ENCODE measurements around the gene SPATA32.
A peak's percentile ranks its signal among the peaks of the same experiment; 100 is the strongest.

Gene SPATA32

DNA sequence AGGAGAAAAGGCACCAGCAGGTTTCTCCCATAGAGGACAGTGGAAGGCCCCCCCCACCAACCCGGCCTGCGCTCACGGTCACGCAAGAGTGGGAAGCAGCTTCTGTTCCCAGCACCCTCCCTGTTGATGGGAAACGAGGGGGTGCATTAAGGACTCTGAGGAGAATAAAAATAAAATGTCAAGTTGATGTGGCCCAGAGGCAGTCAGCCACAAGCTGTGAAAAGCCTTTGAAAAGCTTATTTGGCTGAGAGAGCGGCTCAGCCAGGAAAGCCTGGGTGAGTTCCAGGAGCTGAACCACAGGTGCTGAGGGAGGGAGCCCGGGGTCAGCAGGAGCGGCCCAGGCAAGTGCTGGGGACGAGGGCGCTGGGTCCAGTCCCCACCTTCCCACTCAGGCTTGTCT, 26.9 kb upstream of the SPATA32 start:
- TF ChIP-seq, protein P1, sequence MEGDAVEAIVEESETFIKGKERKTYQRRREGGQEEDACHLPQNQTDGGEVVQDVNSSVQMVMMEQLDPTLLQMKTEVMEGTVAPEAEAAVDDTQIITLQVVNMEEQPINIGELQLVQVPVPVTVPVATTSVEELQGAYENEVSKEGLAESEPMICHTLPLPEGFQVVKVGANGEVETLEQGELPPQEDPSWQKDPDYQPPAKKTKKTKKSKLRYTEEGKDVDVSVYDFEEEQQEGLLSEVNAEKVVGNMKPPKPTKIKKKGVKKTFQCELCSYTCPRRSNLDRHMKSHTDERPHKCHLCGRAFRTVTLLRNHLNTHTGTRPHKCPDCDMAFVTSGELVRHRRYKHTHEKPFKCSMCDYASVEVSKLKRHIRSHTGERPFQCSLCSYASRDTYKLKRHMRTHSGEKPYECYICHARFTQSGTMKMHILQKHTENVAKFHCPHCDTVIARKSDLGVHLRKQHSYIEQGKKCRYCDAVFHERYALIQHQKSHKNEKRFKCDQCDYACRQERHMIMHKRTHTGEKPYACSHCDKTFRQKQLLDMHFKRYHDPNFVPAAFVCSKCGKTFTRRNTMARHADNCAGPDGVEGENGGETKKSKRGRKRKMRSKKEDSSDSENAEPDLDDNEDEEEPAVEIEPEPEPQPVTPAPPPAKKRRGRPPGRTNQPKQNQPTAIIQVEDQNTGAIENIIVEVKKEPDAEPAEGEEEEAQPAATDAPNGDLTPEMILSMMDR (IDR thresholded peaks at IDR 0.05; ENCODE audit: control insufficient read depth, insufficient read depth, low read depth, low read length, missing control alignments), result no peak
- H3K4me3 ChIP-seq (ENCODE audit: control insufficient read depth, low read depth, low read length), result no peak overlapping the region
- no peak for DNase-seq (ENCODE audit: low read depth)

DNA sequence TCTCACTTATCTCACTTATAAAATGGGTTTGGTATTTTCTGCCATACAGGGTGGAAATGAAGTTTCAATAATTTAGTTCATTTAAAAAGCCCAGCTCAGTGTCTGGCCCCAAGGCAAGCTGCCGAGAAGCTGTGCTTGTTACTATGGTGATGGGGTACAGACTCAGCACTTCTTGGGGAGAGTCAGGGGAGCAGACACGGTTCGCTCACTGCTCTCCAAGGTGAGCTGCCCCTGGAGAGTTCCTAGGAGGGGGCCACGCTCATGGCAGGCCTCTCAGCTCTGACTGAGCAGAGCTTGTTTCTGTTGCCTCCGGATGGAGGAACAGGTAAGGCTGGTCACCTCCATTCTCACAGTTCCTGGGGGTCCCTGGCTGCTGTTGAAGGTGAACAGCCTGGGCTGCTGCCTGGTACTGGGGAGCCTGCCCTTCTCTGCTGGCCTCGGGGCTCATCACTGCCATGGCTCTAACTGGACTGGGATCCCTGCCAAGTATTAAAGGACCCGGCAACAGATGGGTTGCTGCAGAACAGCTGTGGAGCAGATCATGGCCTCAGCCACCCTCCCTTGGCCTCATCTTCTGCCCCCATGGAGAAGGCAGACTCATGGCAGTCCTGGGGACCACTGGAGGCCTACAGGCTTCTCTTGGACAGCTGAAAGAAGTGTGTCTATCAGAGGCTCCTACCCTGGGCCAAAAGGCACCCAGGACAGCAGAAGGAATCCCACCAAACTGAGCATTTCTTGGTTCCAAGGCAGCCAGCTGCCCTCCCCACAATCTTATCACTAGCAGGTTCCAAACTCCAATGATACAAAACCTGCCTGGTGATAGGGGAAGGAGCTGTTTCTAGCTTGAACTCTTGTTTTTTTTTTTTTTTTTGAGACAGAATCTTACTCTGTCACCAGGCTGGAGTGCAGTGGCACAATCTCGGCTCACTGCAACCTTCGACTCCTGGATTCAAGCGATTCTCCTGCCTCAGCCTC, 25.9 kb upstream of the SPATA32 start:
- DNase-seq (ENCODE audit: low read depth), result no peak
- TF ChIP-seq, protein P1 (IDR thresholded peaks at IDR 0.05; ENCODE audit: control insufficient read depth, insufficient read depth, low read depth, low read length, missing control alignments), result no peak
- H3K4me3 ChIP-seq (ENCODE audit: control insufficient read depth, low read depth, low read length), result no peak overlapping the region

DNA sequence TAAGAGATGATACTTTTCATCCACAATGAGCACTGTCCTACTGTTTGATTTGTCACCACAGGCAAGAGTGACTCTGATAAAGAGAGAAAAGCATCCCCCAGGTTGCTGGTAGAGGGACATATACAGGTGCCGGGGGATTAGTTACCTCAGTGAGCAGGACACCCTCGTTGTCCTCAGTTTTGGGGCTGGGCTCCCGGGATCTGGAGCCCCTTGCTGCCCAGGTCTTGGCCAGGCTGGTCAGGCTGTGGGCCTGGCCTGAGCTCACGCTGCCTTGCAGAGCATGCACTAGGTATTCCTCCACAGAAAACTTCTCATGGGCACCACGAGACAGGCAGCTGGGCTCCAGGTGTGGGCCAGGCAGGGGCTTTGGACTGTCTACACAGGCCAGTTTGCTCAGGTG, 24.4 kb upstream of the SPATA32 start:
- TF ChIP-seq, protein P1 (IDR thresholded peaks at IDR 0.05; ENCODE audit: control insufficient read depth, insufficient read depth, low read depth, low read length, missing control alignments), result no peak
- no peak for DNase-seq (ENCODE audit: low read depth)
- H3K4me3 ChIP-seq (ENCODE audit: control insufficient read depth, low read depth, low read length), result no peak overlapping the region

DNA sequence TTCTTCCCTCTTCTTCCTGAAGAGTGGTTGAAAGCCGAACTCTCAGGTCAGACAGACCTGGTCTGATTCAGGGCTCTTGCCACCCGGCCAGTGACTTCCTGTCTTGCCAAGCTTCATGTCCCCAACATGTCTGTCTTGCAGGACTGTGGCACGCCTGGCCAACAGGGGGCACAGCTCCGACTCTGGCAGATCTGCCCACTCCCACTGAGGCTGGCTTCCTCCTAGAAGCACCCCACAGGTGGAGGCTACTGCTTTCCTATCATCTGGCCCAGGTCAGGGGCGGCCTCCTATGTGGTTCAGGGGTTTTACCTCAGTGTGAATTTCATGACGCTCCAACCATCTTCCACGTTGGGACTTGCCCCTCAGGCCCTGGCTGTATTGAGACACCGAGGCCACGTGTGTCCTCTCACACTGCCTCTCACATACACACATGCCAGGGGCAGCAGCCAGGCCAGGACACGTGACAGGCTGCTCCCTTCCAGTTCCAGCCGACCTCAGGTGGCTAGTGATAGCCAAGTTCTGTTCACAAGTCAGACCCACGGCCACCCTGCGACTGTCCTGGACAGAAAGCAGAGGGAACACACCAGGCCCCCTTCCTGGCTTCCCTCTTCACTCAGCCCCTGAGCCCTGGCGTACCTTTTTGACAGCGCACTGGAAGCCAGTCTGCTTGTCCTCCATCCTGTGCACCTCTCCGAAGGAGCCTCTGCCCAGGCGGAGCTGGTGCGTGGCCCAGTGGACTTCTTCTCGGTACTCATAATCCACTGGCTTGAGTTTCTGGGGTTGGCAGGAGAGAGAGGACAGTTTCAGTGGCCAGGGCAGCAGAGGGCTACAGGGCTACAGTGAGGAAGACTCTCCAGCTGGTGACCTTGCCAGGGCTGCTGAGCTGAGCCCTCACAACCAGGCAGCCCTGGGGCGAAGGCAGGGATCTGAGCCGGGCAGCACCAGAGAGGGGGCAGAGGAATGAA, 22.6 kb upstream of the SPATA32 start:
- TF ChIP-seq, protein P1 (IDR thresholded peaks at IDR 0.05; ENCODE audit: control insufficient read depth, insufficient read depth, low read depth, low read length, missing control alignments), result peak; percentile 43
- no peak for DNase-seq (ENCODE audit: low read depth)
- H3K4me3 ChIP-seq (ENCODE audit: control insufficient read depth, low read depth, low read length), result no peak overlapping the region

DNA sequence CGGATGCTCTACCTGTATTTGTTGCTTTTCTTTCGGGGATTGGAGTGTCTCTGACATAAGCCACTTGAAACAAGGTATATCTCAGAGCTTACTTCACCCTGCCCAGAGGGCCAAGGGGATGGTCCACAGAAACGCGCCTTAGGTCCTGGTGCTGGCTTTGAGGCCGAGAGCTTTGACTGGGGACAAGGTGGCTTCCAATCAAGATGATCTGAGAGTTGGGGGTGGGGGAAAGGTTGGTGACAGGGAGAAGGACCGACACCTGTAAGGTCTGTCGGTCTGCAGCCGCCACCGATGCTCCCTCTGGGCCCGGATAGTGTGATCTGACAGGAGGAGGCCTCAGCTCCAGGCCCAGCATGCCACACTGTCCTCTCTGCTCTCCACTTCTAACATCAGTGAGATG, 21.8 kb upstream of the SPATA32 start:
- no peak overlapping the region for H3K4me3 ChIP-seq (ENCODE audit: control insufficient read depth, low read depth, low read length)
- DNase-seq (ENCODE audit: low read depth), result no peak
- TF ChIP-seq, protein P1 (IDR thresholded peaks at IDR 0.05; ENCODE audit: control insufficient read depth, insufficient read depth, low read depth, low read length, missing control alignments), result no peak
